Tibial artery (tissue), 4 donors: Measurements from ENCODE around the gene TSEN54.
A peak's percentile ranks its signal among the peaks of the same experiment; 100 is the strongest.

Experiments
- DNase-seq, 2 donors: peaks; one replicate each; pipeline ENCODE4 v3.0.0-alpha.2; 2019
- H3K27ac ChIP-seq, 2 donors: fragments of 200-600 bp; sonication (generic) in 1 of 2; 1 replicate in 1 of 2; 2 replicates in 1 of 2; pipeline ENCODE4 v1.5.1; 2018 to 2019; ENCODE audit warnings: mild to moderate bottlenecking in 1 of 2
- H3K27me3 ChIP-seq, 2 donors: fragments of 200-600 bp; sonication (generic) in 1 of 2; one replicate each; pipeline versions ENCODE4 v1.5.1 to v1.6.0; 2016 to 2019
- H3K36me3 ChIP-seq, 3 donors: fragments of 200-600 bp; sonication (generic) in 2 of 3; one replicate each; pipeline ENCODE4 v1.5.1; 2016 to 2019; ENCODE audit warnings: mild to moderate bottlenecking in 2 of 3
- H3K4me1 ChIP-seq, 4 donors: fragments of 200-600 bp; sonication (generic) in 2 of 4; 1 replicate in 3 of 4; 2 replicates in 1 of 4; pipeline ENCODE4 v1.5.1; 2016 to 2019
- H3K4me3 ChIP-seq, 2 donors: fragments of 200-600 bp; sonication (generic) in 1 of 2; 1 replicate in 1 of 2; 2 replicates in 1 of 2; pipeline ENCODE4 v1.5.1; 2018 to 2019; ENCODE audit warnings: mild to moderate bottlenecking in 2 of 2
- H3K9me3 ChIP-seq, 3 donors: fragments of 200-600 bp; sonication (generic) in 1 of 3; one replicate each; pipeline ENCODE4 v1.5.1; 2016 to 2019
- intact Hi-C: fragments of 100-400 bp; cut with DNase I; formaldehyde crosslinking; loops from one replicate; pipeline ENCODE4 v1.15.0; 2023; ENCODE audit warnings: low total_unique reads
- TF ChIP-seq, protein P1 (sequence below), 2 experiments: fragments of 200-600 bp in 1 of 2; fragments of 450-650 bp in 1 of 2; IDR thresholded peaks; one replicate each; pipeline ENCODE4 v1.5.1; 2017 to 2019; ENCODE audit warnings: antibody characterized with exemption in 2 of 2, mild to moderate bottlenecking in 1 of 2, moderate library complexity in 1 of 2

Gene TSEN54

DNA sequence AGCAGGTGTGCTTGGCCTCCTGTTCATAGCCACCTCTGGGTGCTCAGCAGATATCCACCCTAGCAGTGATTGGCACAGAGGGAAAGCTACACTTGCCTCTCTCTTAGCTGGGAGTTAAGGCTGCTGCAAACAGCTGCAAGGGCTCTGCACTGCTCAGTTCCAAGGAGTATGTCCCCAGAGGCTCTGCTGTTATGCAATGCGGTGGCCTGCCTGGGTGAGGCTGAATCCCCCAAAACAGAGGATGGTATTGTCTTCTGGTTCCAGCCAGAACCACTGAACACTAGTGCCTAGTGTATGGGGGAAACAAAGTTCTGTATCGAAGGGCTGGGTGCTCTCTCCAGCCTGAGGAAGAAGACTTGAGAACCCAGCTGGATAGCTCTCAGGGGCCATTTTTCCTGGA, 43.1 kb upstream of the TSEN54 start:
- intact Hi-C loops: no loop called here
- Histone ChIP-seq H3K4me1 (peaks cover 0 to 42% (median 34%) of the 10 kb centered on the region in 4 donors), H3K4me3 (no peak overlapping the region), H3K27ac (no peak overlapping the region), H3K9me3 (no peaks in the 10 kb centered on the region), H3K27me3 (no peaks in the 10 kb centered on the region), H3K36me3 (peaks cover 0 to 25% (median 10%) of the 10 kb centered on the region in 3 donors)
- TF ChIP-seq, protein P1, sequence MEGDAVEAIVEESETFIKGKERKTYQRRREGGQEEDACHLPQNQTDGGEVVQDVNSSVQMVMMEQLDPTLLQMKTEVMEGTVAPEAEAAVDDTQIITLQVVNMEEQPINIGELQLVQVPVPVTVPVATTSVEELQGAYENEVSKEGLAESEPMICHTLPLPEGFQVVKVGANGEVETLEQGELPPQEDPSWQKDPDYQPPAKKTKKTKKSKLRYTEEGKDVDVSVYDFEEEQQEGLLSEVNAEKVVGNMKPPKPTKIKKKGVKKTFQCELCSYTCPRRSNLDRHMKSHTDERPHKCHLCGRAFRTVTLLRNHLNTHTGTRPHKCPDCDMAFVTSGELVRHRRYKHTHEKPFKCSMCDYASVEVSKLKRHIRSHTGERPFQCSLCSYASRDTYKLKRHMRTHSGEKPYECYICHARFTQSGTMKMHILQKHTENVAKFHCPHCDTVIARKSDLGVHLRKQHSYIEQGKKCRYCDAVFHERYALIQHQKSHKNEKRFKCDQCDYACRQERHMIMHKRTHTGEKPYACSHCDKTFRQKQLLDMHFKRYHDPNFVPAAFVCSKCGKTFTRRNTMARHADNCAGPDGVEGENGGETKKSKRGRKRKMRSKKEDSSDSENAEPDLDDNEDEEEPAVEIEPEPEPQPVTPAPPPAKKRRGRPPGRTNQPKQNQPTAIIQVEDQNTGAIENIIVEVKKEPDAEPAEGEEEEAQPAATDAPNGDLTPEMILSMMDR (IDR thresholded peaks at IDR 0.05): no peak
- no peak for DNase-seq

DNA sequence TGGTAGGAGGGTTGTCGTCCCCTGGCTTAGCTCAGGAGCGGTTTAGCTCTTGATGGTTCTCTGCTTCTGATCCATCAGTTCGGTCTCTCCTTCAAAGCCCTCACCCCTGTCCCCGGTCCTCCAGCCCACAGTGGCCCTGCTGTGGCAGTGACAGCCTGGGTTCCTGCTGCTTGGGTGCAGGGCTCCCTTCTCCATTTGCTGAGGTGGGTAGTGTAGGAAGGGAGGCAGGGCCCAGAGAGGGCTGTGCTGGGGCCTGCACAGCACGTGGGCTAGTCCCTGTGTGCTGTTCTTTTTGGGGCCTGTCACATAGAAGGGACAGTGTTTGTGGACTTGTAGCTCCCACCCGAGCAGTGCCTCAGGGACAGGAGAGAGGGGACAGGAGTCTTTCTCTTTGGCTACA, 41.6 kb upstream of the TSEN54 start:
- TF ChIP-seq, protein P1 (IDR thresholded peaks at IDR 0.05): no peak
- Histone ChIP-seq H3K9me3 (no peaks in the 10 kb centered on the region), H3K36me3 (peaks cover 0 to 25% (median 10%) of the 10 kb centered on the region in 3 donors), H3K27me3 (no peaks in the 10 kb centered on the region), H3K4me1 (peaks cover 0 to 34% (median 27%) of the 10 kb centered on the region in 4 donors), H3K27ac (peak overlapping the region; percentile 61 to 69), H3K4me3 (no peak overlapping the region)
- intact Hi-C loops: no loop called here
- DNase-seq: no peak

DNA sequence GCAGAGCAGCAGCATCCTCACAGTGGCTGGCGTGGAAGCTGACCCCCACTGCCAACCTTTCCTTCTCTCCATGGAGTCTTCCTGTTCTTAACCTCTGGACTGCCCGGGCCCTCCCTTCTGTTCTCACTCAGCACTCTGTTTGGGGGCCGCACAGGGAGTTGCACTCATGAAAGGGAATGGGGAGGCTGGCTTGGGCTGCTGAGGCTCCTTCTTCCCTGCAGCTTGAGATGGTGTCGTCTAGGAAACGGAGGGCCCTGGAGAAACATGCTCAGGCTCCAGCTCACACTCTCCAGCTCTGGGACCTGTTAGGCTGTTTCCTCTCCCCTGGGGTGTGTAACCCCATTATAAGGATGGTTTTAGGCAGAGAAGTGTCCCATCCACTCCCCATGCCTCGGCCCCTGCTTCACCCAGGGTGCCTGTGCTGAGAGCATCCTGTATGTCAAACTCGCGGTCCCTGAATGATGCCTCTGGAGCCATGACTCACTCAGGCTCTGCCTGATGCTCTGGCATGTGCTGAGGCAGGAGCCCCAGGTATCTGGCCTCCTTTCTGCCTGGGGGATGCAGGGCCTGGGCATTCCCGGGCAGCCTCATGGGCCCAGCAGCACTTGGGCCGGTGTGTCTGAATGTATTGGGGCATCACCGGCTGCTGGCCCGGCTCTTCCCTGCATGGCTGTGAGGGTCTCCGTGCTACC, 41.0 kb upstream of the TSEN54 start:
- no peaks in the 10 kb centered on the region for H3K27me3 ChIP-seq
- H3K4me3 ChIP-seq: no peak overlapping the region
- no peak for DNase-seq
- peaks cover 0 to 34% (median 27%) of the 10 kb centered on the region in 4 donors for H3K4me1 ChIP-seq
- peaks cover 0 to 25% (median 10%) of the 10 kb centered on the region in 3 donors for H3K36me3 ChIP-seq
- peak overlapping the region; percentile 61 to 69 for H3K27ac ChIP-seq
- TF ChIP-seq, protein P1 (IDR thresholded peaks at IDR 0.05): no peak
- no peaks in the 10 kb centered on the region for H3K9me3 ChIP-seq
- intact Hi-C loops: no loop called here

- peaks cover 0 to 25% (median 10%) of the 10 kb centered on the region in 3 donors for H3K36me3 ChIP-seq
- peak overlapping the region; percentile 61 to 69 for H3K27ac ChIP-seq
- H3K4me3 ChIP-seq: no peak overlapping the region
- no peak for DNase-seq
- TF ChIP-seq, protein P1 (IDR thresholded peaks at IDR 0.05): no peak
- peaks cover 0 to 34% (median 28%) of the 10 kb centered on the region in 4 donors for H3K4me1 ChIP-seq
- intact Hi-C loops: no loop called here
- H3K9me3 ChIP-seq: no peaks in the 10 kb centered on the region
- no peaks in the 10 kb centered on the region for H3K27me3 ChIP-seq
Observed at GRCh38 chr17:75475851-75476250, 40.5 kb upstream of the TSEN54 start.

DNA sequence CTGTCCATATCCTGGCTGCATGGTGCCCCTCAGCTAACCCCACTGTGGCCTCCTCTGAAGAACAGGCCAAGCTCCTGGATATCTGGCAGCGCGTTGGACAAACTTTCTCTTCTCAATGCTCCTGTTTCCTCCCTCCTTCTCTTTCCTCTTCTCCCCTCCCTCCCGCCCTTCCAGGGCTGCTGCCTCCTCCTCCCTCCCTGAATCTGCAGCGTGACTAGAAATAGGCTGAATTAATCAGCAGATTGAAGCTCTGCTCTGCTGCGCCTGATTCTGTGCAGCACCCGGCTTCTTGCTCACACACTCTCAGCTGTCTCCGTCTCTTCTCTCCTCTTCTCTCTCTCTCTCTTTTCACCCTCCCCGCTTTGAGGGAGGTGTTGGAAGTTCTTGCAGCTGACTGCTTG, 40.1 kb upstream of the TSEN54 start:
- H3K4me1 ChIP-seq: peaks cover 0 to 35% (median 29%) of the 10 kb centered on the region in 4 donors
- TF ChIP-seq, protein P1 (IDR thresholded peaks at IDR 0.05): no peak
- peak overlapping the region; percentile 61 to 69 for H3K27ac ChIP-seq
- peaks cover 0 to 25% (median 10%) of the 10 kb centered on the region in 3 donors for H3K36me3 ChIP-seq
- intact Hi-C loops: no loop called here
- no peak for DNase-seq
- no peaks in the 10 kb centered on the region for H3K27me3 ChIP-seq
- no peak overlapping the region for H3K4me3 ChIP-seq
- no peaks in the 10 kb centered on the region for H3K9me3 ChIP-seq
